ENCODE results near the gene POLR3A. TPM values are rescaled to one million over a fixed set of nuclear protein-coding genes. Genes with fewer than 3 reads are reported as not detected.

POLR3A gene
- total and polyA plus RNA-seq, 2 donors (not counting 1 experiment from before 2014, with no cell fraction given): 5.4 to 18.4 TPM

DNA sequence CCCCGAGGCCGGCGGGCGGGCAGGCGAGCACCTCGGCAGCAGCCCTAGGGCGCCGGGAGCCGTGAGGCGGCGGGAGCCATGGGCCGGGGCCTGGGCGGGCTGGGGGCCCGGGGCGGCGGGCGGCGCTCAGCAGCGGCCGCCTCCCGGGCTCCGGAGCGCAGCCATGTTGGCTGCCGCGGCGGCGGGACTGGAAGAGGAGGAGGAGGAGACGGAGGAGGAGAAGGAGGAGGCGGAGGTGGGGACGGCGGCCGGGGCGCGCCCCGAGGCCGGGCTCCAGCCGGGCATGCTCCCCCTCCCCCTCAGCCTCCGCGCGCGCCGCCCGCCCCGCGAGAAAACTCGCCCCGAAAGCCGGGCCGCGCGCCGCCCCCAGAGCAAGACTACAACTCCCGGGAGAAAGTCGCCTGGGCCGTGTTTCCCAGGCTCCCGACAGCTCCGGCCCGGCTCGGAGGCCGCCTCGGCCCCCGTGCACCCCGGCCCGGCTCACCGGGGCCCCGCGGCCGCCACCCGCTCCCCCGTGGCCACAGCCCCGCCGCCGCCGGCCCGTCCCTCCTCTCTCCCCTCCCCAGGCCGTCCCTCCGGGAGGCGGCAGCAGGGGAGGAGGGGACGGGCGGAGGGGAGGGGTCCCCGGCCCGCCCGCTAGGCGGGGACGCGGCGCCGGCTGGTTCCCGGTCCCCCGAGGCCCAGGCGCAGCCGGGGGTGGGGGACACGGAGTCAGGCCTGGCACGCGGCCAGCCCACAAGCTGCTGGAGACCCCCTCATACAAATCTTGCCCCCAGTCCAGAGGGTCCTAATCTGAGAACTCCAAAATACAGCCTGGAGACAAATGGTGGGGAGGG is 102.5 kb downstream of the POLR3A start, which contains the start of gene DLG5:
DLG5 (minus strand) TSS at position 190 of the 836 bp plus-strand sequence. CDS start 235 bp downstream, outside the sequence.
- intact Hi-C loops (cut with micrococcal nuclease): no loop called here
- CTCF ChIA-PET: no interaction called here
- H3K27me3 Mint-ChIP-seq: peaks cover 47% of the 10 kb centered on the region
- Histone ChIP-seq H3K27me3 (replicated peaks in 1 of 4; ENCODE audit: control extremely low read depth in 1 of 4, control insufficient read depth in 3 of 4, insufficient read depth in 4 of 4, low read length in 3 of 4) (peaks cover 0 to 28% (median 17%) of the 10 kb centered on the region in 4 experiments), H3K4me2 (replicated peaks; ENCODE audit: low read depth, low read length, poor library complexity, severe bottlenecking) (peak within 1 kb of the TSS; percentile 74), H2AFZ (ENCODE audit: insufficient read depth, low read depth, low read length, poor library complexity, severe bottlenecking) (peak within 1 kb of the TSS; percentile 60), H3K4me3 (ENCODE audit: control extremely low read depth in 1 of 5, extremely low read depth in 1 of 5, insufficient read depth in 1 of 5, low read depth in 2 of 5, low read length in 4 of 5) (peak within 1 kb of the TSS in 4 of 5 experiments; percentile 8 to 39 (median 26)), H4K20me1 (ENCODE audit: control insufficient read depth, insufficient read depth, low read length, poor library complexity, severe bottlenecking) (no peaks in the 10 kb centered on the region), H3K27ac (ENCODE audit: low read length in 2 of 2) (no peak within 1 kb of the TSS), H3K9me3 (ENCODE audit: control extremely low read depth in 1 of 3, control insufficient read depth in 2 of 3, insufficient read depth in 1 of 3, low read length in 2 of 3) (no peaks in the 10 kb centered on the region), H3K4me1 (ENCODE audit: control insufficient read depth in 2 of 2, insufficient read depth in 2 of 2, low read length in 2 of 2) (peaks cover 10 to 14% of the 10 kb centered on the region in 2 donors), H3K9ac (ENCODE audit: low read length) (peak within 1 kb of the TSS; percentile 15), H3K36me3 (replicated peaks in 1 of 2; ENCODE audit: control extremely low read depth in 1 of 2, control insufficient read depth in 1 of 2, extremely low read depth in 1 of 2, insufficient read depth in 2 of 2, low read length in 1 of 2) (no peaks in the 10 kb centered on the region), H3K79me2 (ENCODE audit: control insufficient read depth, insufficient read depth, low read length) (no peaks in the 10 kb centered on the region)
- POLR2A ChIA-PET: no interaction called here
- TF ChIP-seq, protein P1, sequence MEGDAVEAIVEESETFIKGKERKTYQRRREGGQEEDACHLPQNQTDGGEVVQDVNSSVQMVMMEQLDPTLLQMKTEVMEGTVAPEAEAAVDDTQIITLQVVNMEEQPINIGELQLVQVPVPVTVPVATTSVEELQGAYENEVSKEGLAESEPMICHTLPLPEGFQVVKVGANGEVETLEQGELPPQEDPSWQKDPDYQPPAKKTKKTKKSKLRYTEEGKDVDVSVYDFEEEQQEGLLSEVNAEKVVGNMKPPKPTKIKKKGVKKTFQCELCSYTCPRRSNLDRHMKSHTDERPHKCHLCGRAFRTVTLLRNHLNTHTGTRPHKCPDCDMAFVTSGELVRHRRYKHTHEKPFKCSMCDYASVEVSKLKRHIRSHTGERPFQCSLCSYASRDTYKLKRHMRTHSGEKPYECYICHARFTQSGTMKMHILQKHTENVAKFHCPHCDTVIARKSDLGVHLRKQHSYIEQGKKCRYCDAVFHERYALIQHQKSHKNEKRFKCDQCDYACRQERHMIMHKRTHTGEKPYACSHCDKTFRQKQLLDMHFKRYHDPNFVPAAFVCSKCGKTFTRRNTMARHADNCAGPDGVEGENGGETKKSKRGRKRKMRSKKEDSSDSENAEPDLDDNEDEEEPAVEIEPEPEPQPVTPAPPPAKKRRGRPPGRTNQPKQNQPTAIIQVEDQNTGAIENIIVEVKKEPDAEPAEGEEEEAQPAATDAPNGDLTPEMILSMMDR (IDR thresholded peaks at IDR 0.05): no peak
- no peak within 1 kb of the TSS for H3K27ac Mint-ChIP-seq
- DNase-seq (peak; percentile 14), ATAC-seq (ENCODE audit: low read depth) (peak; percentile 14)
- H3K4me3 Mint-ChIP-seq: peak within 1 kb of the TSS; percentile 81
- no peaks in the 10 kb centered on the region for H3K9me3 Mint-ChIP-seq (ENCODE audit: insufficient read depth)
- peaks cover 12% of the 10 kb centered on the region for H3K4me1 Mint-ChIP-seq
- WGBS (ENCODE audit: insufficient coverage): under 1% methylated on average over 58 of the region's 95 CpGs

DNA sequence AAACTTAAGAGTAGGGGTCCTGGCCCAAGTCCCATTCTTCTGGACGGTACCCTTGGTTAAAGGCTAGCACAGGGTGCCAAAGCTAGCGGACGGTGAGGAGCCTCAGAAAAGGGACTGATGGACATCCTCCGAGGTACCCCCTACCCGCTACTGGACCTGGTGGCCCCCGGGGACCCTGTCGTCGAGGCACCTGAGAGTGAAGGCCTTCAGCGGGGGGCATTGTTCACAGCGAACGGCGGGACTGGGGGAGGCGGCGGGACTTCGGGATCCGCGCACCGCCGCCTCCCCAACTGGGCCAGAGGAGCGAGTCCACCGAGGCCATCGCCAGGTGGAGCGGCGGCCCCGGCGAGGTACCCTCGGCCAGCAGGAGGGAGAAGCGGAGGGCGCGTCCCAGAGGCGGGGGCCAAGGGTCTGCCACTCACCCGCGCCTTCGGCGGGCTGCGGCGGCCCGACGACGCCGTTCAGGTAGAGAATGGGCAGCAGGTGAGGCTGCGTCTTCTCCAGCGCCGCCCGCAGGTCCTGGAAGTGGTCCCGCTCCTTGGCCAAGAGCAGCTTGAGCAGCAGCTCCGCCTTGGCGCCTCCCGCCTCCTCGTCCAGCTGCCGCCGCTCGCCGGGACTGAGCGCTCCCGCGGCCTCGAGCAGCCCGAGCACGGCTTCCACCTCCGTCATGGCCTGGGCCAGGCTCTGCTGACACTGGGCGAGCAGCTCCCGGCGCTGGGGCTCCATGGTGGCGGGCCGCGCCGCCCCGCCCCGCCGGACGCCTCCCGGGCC is 103.3 kb downstream of the POLR3A start:
- no peaks in the 10 kb centered on the region for H3K79me2 ChIP-seq (ENCODE audit: control insufficient read depth, insufficient read depth, low read length)
- H3K4me2 ChIP-seq (replicated peaks; ENCODE audit: low read depth, low read length, poor library complexity, severe bottlenecking): peak overlapping the region; percentile 74
- H3K27ac ChIP-seq (ENCODE audit: low read length in 2 of 2): no peak overlapping the region
- intact Hi-C loops (cut with micrococcal nuclease): no loop called here
- ChIA-PET POLR2A (no interaction called here), CTCF (no interaction called here)
- Mint-ChIP-seq H3K27me3 (peaks cover 42% of the 10 kb centered on the region), H3K4me1 (peaks cover 12% of the 10 kb centered on the region), H3K27ac (no peak overlapping the region), H3K9me3 (ENCODE audit: insufficient read depth) (no peaks in the 10 kb centered on the region), H3K4me3 (peak overlapping the region; percentile 74)
- H3K27me3 ChIP-seq (replicated peaks in 1 of 4; ENCODE audit: control extremely low read depth in 1 of 4, control insufficient read depth in 3 of 4, insufficient read depth in 4 of 4, low read length in 3 of 4): peaks cover 0 to 31% (median 17%) of the 10 kb centered on the region in 4 experiments
- H3K4me1 ChIP-seq (ENCODE audit: control insufficient read depth in 2 of 2, insufficient read depth in 2 of 2, low read length in 2 of 2): peaks cover 10 to 14% of the 10 kb centered on the region in 2 donors
- no peaks in the 10 kb centered on the region for H3K9me3 ChIP-seq (ENCODE audit: control extremely low read depth in 1 of 3, control insufficient read depth in 2 of 3, insufficient read depth in 1 of 3, low read length in 2 of 3)
- H3K36me3 ChIP-seq (replicated peaks in 1 of 2; ENCODE audit: control extremely low read depth in 1 of 2, control insufficient read depth in 1 of 2, extremely low read depth in 1 of 2, insufficient read depth in 2 of 2, low read length in 1 of 2): no peaks in the 10 kb centered on the region
- H3K4me3 ChIP-seq (ENCODE audit: control extremely low read depth in 1 of 5, extremely low read depth in 1 of 5, insufficient read depth in 1 of 5, low read depth in 2 of 5, low read length in 4 of 5): peak overlapping the region in 4 of 5 experiments; percentile 8 to 36 (median 20)
- 2% methylated on average over 73 of the region's 73 CpGs for WGBS (ENCODE audit: insufficient coverage)
- H3K9ac ChIP-seq (ENCODE audit: low read length): peak overlapping the region; percentile 15
- no peak for TF ChIP-seq EZH2 (IDR thresholded peaks at IDR 0.05; ENCODE audit: borderline replicate concordance, insufficient read depth, low read depth, low read length, poor library complexity, severe bottlenecking)
- H4K20me1 ChIP-seq (ENCODE audit: control insufficient read depth, insufficient read depth, low read length, poor library complexity, severe bottlenecking): no peaks in the 10 kb centered on the region
- ATAC-seq (ENCODE audit: low read depth): no peak
- peak overlapping the region; percentile 60 for H2AFZ ChIP-seq (ENCODE audit: insufficient read depth, low read depth, low read length, poor library complexity, severe bottlenecking)
- DNase-seq: peak; percentile 21

All from B cell (primary cell).